MM.1S (cell line): ENCODE data around the gene CERS1.
A peak's percentile ranks its signal among the peaks of the same experiment; 100 is the strongest.

Source experiments
- CTCF ChIP-seq: fragments of 300-600 bp; sonication (generic); IDR thresholded peaks from 2 replicates; pipeline ENCODE4 v1.5.1; 2016; ENCODE audit warnings: antibody characterized with exemption, low read length, mixed read lengths
- EZH2 ChIP-seq: fragments of 300-600 bp; sonication (generic); optimal IDR thresholded peaks from 2 replicates; pipeline ENCODE3; 2017; ENCODE audit warnings: low read depth, mild to moderate bottlenecking, antibody characterized with exemption, low read length, mixed read lengths

- TF ChIP-seq CTCF (peak; percentile 20), EZH2 (no peak)
These were observed 727 bp downstream of the CERS1 start for GRCh38 chr19:18895038-18895823.
